GM12864 (cell line): ENCODE data around the gene ACTL10.
A peak's percentile ranks its signal among the peaks of the same experiment; 100 is the strongest.

Experiments
- DNase-seq: peaks from one replicate; pipeline ENCODE4 v3.0.0-alpha.2; 2011; ENCODE audit warnings: low read depth
- H3K4me3 ChIP-seq: 2 replicates; pipeline ENCODE4 v1.5.1; 2011; ENCODE audit warnings: mild to moderate bottlenecking, low read depth, low read length, control low read depth
- CTCF ChIP-seq: IDR thresholded peaks from 2 replicates; pipeline ENCODE4 v1.5.1; 2011; ENCODE audit warnings: low read depth, mild to moderate bottlenecking, moderate library complexity, low read length, control low read depth, inconsistent platforms; ENCODE audit errors: missing control alignments

Gene ACTL10

GRCh38 chr20:33669873-33670640 lies 3.3 kb downstream of the ACTL10 start:
- TF ChIP-seq CTCF = no peak
- no peak for DNase-seq
- H3K4me3 ChIP-seq = no peak overlapping the region

GRCh38 chr20:33670715-33671499 lies 4.2 kb downstream of the ACTL10 start:
- H3K4me3 ChIP-seq = no peak overlapping the region

GRCh38 chr20:33671573-33672288 lies 5.0 kb downstream of the ACTL10 start:
- TF ChIP-seq CTCF = no peak
- H3K4me3 ChIP-seq = no peak overlapping the region
- DNase-seq = no peak

More at GRCh38 chr20:33670715-33671499, 4.2 kb downstream of the ACTL10 start:
- no peak for DNase-seq
- TF ChIP-seq CTCF = no peak

- TF ChIP-seq CTCF = no peak
- H3K4me3 ChIP-seq = no peak overlapping the region
- DNase-seq = no peak
Measured at GRCh38 chr20:33672426-33673113, 5.8 kb downstream of the ACTL10 start.

GRCh38 chr20:33673114-33673409 lies 6.3 kb downstream of the ACTL10 start:
- no peak for TF ChIP-seq CTCF
- H3K4me3 ChIP-seq = no peak overlapping the region; the same call in 1 of the 2 replicates

GRCh38 chr20:33673410-33674293 lies 6.9 kb downstream of the ACTL10 start:
- no peak for DNase-seq
- TF ChIP-seq CTCF = no peak

More at GRCh38 chr20:33673114-33673409, 6.3 kb downstream of the ACTL10 start:
- no peak for DNase-seq

More at GRCh38 chr20:33673410-33674293, 6.9 kb downstream of the ACTL10 start:
- H3K4me3 ChIP-seq = peak overlapping the region; percentile 72
